GM18508 (cell line): Measurements from ENCODE around the gene CMSS1.

ENCODE experiments used
- ATAC-seq: cut with Tn5 transposase; IDR thresholded peaks from one replicate; pipeline ENCODE4 v1.9.1; 2021; ENCODE audit warnings: moderate number of reproducible peaks; ENCODE audit not compliant: insufficient read depth, unreplicated experiment

Gene CMSS1

GRCh38 chr3:100072326-100073048, 254.8 kb downstream of the CMSS1 start:
- ATAC-seq = peak; percentile 43

- ATAC-seq = no peak
These were observed 255.5 kb downstream of the CMSS1 start for GRCh38 chr3:100073049-100073713.

- no peak for ATAC-seq
These were observed 256.1 kb downstream of the CMSS1 start for GRCh38 chr3:100073714-100074307.

GRCh38 chr3:100075196-100075595, 257.5 kb downstream of the CMSS1 start:
- ATAC-seq = no peak

GRCh38 chr3:100075851-100076730, 258.4 kb downstream of the CMSS1 start:
- ATAC-seq = no peak

- no peak for ATAC-seq
These were observed 259.3 kb downstream of the CMSS1 start for GRCh38 chr3:100076731-100077529.

GRCh38 chr3:100079328-100079727, 261.7 kb downstream of the CMSS1 start:
- ATAC-seq = no peak

GRCh38 chr3:100080573-100080972, 262.9 kb downstream of the CMSS1 start:
- ATAC-seq = no peak

GRCh38 chr3:100081311-100081710, 263.6 kb downstream of the CMSS1 start:
- no peak for ATAC-seq

GRCh38 chr3:100081986-100082692, 264.5 kb downstream of the CMSS1 start:
- no peak for ATAC-seq

- ATAC-seq = no peak
These were observed 265.1 kb downstream of the CMSS1 start for GRCh38 chr3:100082714-100083113.

- ATAC-seq = no peak
These were observed 265.5 kb downstream of the CMSS1 start for GRCh38 chr3:100083209-100083608.

GRCh38 chr3:100084100-100084806, 266.6 kb downstream of the CMSS1 start:
- no peak for ATAC-seq

GRCh38 chr3:100086401-100086800, 268.7 kb downstream of the CMSS1 start:
- no peak for ATAC-seq

GRCh38 chr3:100087198-100087597, 269.5 kb downstream of the CMSS1 start:
- ATAC-seq = peak; percentile 95

GRCh38 chr3:100088735-100089368, 271.2 kb downstream of the CMSS1 start:
- no peak for ATAC-seq

GRCh38 chr3:100089812-100090668, 272.4 kb downstream of the CMSS1 start:
- ATAC-seq = peak; percentile 39
